B cell (primary cell): ENCODE data around the gene FAM3A. TPM values are rescaled to one million over a fixed set of nuclear protein-coding genes. Genes with fewer than 3 reads are reported as not detected.
"Not testable (repeated sequence)": the region's sequence is repeated elsewhere in the genome, so short reads cannot be mapped to it uniquely, and the experiment has no call there.

Experiments used
- ATAC-seq: fragments of 200-7000 bp; cut with Tn5 transposase; one replicate; pipeline ENCODE4 v1.10.0; 2021; ENCODE audit warnings: low read depth, mild to moderate bottlenecking, moderate number of reproducible peaks, moderate library complexity
- CTCF ChIA-PET: fragments of 350-600 bp; sonication (Branson Sonifier 250); formaldehyde crosslinking; loops from one replicate; lab custom pipeline; 2021; ENCODE audit warnings: antibody characterized with exemption, inconsistent platforms; lab: Charles Lee
- POLR2A ChIA-PET: fragments of 350-600 bp; sonication (Branson Sonifier 250); formaldehyde crosslinking; loops from one replicate; lab custom pipeline; 2021; ENCODE audit warnings: antibody characterized with exemption; lab: Charles Lee
- DNase-seq: peaks from one replicate; pipeline ENCODE4 v3.0.0; 2013
- H2AFZ ChIP-seq: 2 replicates; pipeline ENCODE4 v1.6.1; 2012; ENCODE audit warnings: mild to moderate bottlenecking, low read depth, low read length; ENCODE audit not compliant: insufficient read depth, poor library complexity, severe bottlenecking
- H3K27ac ChIP-seq, 2 donors: 1 replicate in 1 of 2; 2 replicates in 1 of 2; pipeline ENCODE4 v1.5.1; 2012 to 2013; ENCODE audit warnings: low read length in 2 of 2, mild to moderate bottlenecking in 2 of 2, moderate library complexity in 1 of 2
- H3K27me3 ChIP-seq, 4 experiments: fragments of 200-600 bp in 1 of 4; sonication (generic) in 1 of 4; replicated peaks in 1 of 4; 1 replicate in 2 of 4; 2 replicates in 2 of 4; pipeline versions ENCODE4 v1.6.1 to v1.7.0; 2013 to 2016; ENCODE audit warnings: low read length in 3 of 4, mild to moderate bottlenecking in 2 of 4, mixed read lengths in 1 of 4, moderate library complexity in 1 of 4; ENCODE audit not compliant: insufficient read depth in 4 of 4, control insufficient read depth in 3 of 4; ENCODE audit errors: control extremely low read depth in 1 of 4
- H3K36me3 ChIP-seq, 2 experiments: replicated peaks in 1 of 2; 1 replicate in 1 of 2; 2 replicates in 1 of 2; pipeline versions ENCODE4 v1.6.1 to v1.7.1; 2013; ENCODE audit warnings: low read length in 1 of 2; ENCODE audit not compliant: insufficient read depth in 2 of 2, control insufficient read depth in 1 of 2; ENCODE audit errors: control extremely low read depth in 1 of 2, extremely low read depth in 1 of 2
- H3K4me1 ChIP-seq, 2 donors: fragments of 200-600 bp in 1 of 2; sonication (generic) in 1 of 2; 1 replicate in 1 of 2; 2 replicates in 1 of 2; pipeline versions ENCODE4 v1.5.1 to v1.6.1; 2013 to 2017; ENCODE audit warnings: low read length in 2 of 2; ENCODE audit not compliant: control insufficient read depth in 2 of 2, insufficient read depth in 2 of 2
- H3K4me2 ChIP-seq: replicated peaks from 2 replicates; pipeline ENCODE3; 2012; ENCODE audit warnings: mild to moderate bottlenecking, low read depth, low read length; ENCODE audit not compliant: poor library complexity, severe bottlenecking
- H3K4me3 ChIP-seq, 5 experiments: fragments of 200-600 bp in 1 of 5; sonication (generic) in 1 of 5; 1 replicate in 3 of 5; 2 replicates in 2 of 5; pipeline versions ENCODE4 v1.5.1 to v1.7.0; 2011 to 2016; ENCODE audit warnings: low read length in 4 of 5, mild to moderate bottlenecking in 4 of 5, low read depth in 2 of 5, control low read depth in 1 of 5, moderate library complexity in 1 of 5; ENCODE audit not compliant: insufficient read depth in 1 of 5; ENCODE audit errors: control extremely low read depth in 1 of 5, extremely low read depth in 1 of 5
- H3K79me2 ChIP-seq: fragments of 200-600 bp; sonication (generic); one replicate; pipeline ENCODE4 v1.6.0; 2016; ENCODE audit warnings: low read length; ENCODE audit not compliant: control insufficient read depth, insufficient read depth
- H3K9ac ChIP-seq: fragments of 200-600 bp; sonication (generic); 2 replicates; pipeline ENCODE4 v1.6.1; 2017; ENCODE audit warnings: mild to moderate bottlenecking, low read length, moderate library complexity
- H3K9me3 ChIP-seq, 3 donors: one replicate each; pipeline versions ENCODE4 v1.6.1 to v1.7.1; 2013; ENCODE audit warnings: low read length in 2 of 3; ENCODE audit not compliant: control insufficient read depth in 2 of 3, insufficient read depth in 1 of 3; ENCODE audit errors: control extremely low read depth in 1 of 3
- H4K20me1 ChIP-seq: 2 replicates; pipeline ENCODE4 v1.6.0; 2012; ENCODE audit warnings: mild to moderate bottlenecking, low read length; ENCODE audit not compliant: insufficient read depth, control insufficient read depth, poor library complexity, severe bottlenecking
- H3K27ac Mint-ChIP-seq: one replicate; pipeline ENCODE4 v1.8.0; 2021; ENCODE audit warnings: mixed read lengths
- H3K27me3 Mint-ChIP-seq: one replicate; pipeline ENCODE4 v1.8.0; 2021; ENCODE audit warnings: mixed read lengths
- H3K4me1 Mint-ChIP-seq: one replicate; pipeline ENCODE4 v1.8.0; 2021; ENCODE audit warnings: mixed read lengths
- H3K4me3 Mint-ChIP-seq: one replicate; pipeline ENCODE4 v1.8.0; 2021; ENCODE audit warnings: mixed read lengths
- H3K9me3 Mint-ChIP-seq: one replicate; pipeline ENCODE4 v1.8.0; 2022; ENCODE audit warnings: mixed read lengths; ENCODE audit not compliant: insufficient read depth
- WGBS: methylation state at CpG from one replicate; pipeline ENCODE4 v1.1.5; 2013; ENCODE audit warnings: missing lambda C conversion rate; ENCODE audit not compliant: insufficient coverage; 5-methylcytosine and 5-hydroxymethylcytosine counted together
- intact Hi-C: fragments of 100-400 bp; cut with micrococcal nuclease; formaldehyde crosslinking; loops from one replicate; pipeline ENCODE4 v1.10.0; 2022
- polyA plus RNA-seq: library from polyadenylated mRNA; depleted of rRNA; stranded (reverse); fragments of >200 nt; gene quantifications from 2 replicates; pipeline ENCODE4 v1.2.3, GENCODE V29; 2012
- total RNA-seq, 2 donors: library from RNA; stranded (reverse); fragments of 120-200 nt in 1 of 2; gene quantifications; 1 replicate in 1 of 2; 2 replicates in 1 of 2; pipeline versions ENCODE4 v1.2.3 to v1.2.4, GENCODE V29; 2013 to 2022

Gene FAM3A
- total and polyA plus RNA-seq, 2 donors (not counting 1 experiment from before 2014, with no cell fraction given): 39.6 to 59.4 TPM

GRCh38 chrX:154558896-154559295, 42.9 kb upstream of the FAM3A start:
- ATAC-seq, H3K27me3 ChIP-seq, intact Hi-C loops, H3K9me3 Mint-ChIP-seq, H3K27ac ChIP-seq, H3K36me3 ChIP-seq, H3K4me2 ChIP-seq, H3K9ac ChIP-seq, H3K4me1 Mint-ChIP-seq, H3K27ac Mint-ChIP-seq, H3K4me3 Mint-ChIP-seq, H3K9me3 ChIP-seq, CTCF ChIA-PET, H3K27me3 Mint-ChIP-seq, POLR2A ChIA-PET, H3K4me1 ChIP-seq, H2AFZ ChIP-seq, H3K4me3 ChIP-seq, DNase-seq: not testable (repeated sequence)
- peaks cover 15% of the 10 kb centered on the region for H4K20me1 ChIP-seq
- H3K79me2 ChIP-seq: peaks cover 17% of the 10 kb centered on the region
- WGBS: no CpG with 5 or more reads among the region's 21 CpGs

GRCh38 chrX:154558060-154558690, 42.1 kb upstream of the FAM3A start:
- POLR2A ChIA-PET, H3K4me3 Mint-ChIP-seq, H3K4me2 ChIP-seq, DNase-seq, CTCF ChIA-PET, ATAC-seq, H3K27me3 Mint-ChIP-seq, intact Hi-C loops, H3K27ac Mint-ChIP-seq, H3K9ac ChIP-seq, H3K4me1 Mint-ChIP-seq, H3K9me3 Mint-ChIP-seq, H3K4me1 ChIP-seq, H3K4me3 ChIP-seq, H3K27me3 ChIP-seq, H3K27ac ChIP-seq, H2AFZ ChIP-seq, H3K9me3 ChIP-seq: not testable (repeated sequence)
- peaks cover 24% of the 10 kb centered on the region for H3K79me2 ChIP-seq
- peaks cover 0 to 14% of the 10 kb centered on the region in 2 experiments for H3K36me3 ChIP-seq
- 63% methylated on average over 3 of the region's 24 CpGs for WGBS
- H4K20me1 ChIP-seq: peaks cover 21% of the 10 kb centered on the region

- peaks cover 26% of the 10 kb centered on the region for H3K4me1 Mint-ChIP-seq
- POLR2A ChIA-PET, H3K27me3 Mint-ChIP-seq, H2AFZ ChIP-seq, H3K27ac Mint-ChIP-seq, H3K4me2 ChIP-seq, H3K9me3 ChIP-seq, CTCF ChIA-PET, intact Hi-C loops, H3K4me1 ChIP-seq, DNase-seq, H3K27ac ChIP-seq, H3K9ac ChIP-seq, H3K9me3 Mint-ChIP-seq, H3K4me3 ChIP-seq, ATAC-seq, H3K4me3 Mint-ChIP-seq, H3K27me3 ChIP-seq: not testable (repeated sequence)
- H3K36me3 ChIP-seq: peaks cover 0 to 22% of the 10 kb centered on the region in 2 experiments
- H3K79me2 ChIP-seq: peaks cover 71% of the 10 kb centered on the region
- WGBS: no CpG with 5 or more reads among the region's 18 CpGs
- H4K20me1 ChIP-seq: peaks cover 43% of the 10 kb centered on the region
Measured at GRCh38 chrX:154552112-154552806, 36.2 kb upstream of the FAM3A start.
